Measurements from ENCODE around the gene N4BP2.

The N4BP2 gene

DNA sequence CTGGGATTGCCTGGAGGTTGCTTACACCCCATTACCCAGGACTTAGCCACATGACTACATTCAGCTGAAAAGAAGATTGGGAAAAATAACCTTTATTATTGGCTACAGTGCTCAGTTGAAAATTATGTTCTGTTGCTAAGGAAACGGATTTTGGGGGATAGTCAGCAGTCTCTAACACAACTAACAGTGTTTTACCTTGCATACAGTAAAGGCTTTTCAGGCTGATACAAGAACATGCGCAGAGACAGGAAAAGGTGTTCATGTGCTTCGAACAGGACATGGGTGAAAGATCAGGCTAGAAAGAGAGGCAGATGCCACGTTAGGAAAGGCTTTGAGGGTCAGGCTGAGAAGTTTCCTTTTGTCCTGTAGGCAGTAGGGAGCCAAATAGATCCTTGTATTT lies 125.4 kb downstream of the N4BP2 start:
- no peak for DNase-seq (ENCODE audit: low read depth)
- H3K4me3 ChIP-seq (ENCODE audit: control insufficient read depth, low read depth, low read length) = no peak overlapping the region
- TF ChIP-seq, protein P1, sequence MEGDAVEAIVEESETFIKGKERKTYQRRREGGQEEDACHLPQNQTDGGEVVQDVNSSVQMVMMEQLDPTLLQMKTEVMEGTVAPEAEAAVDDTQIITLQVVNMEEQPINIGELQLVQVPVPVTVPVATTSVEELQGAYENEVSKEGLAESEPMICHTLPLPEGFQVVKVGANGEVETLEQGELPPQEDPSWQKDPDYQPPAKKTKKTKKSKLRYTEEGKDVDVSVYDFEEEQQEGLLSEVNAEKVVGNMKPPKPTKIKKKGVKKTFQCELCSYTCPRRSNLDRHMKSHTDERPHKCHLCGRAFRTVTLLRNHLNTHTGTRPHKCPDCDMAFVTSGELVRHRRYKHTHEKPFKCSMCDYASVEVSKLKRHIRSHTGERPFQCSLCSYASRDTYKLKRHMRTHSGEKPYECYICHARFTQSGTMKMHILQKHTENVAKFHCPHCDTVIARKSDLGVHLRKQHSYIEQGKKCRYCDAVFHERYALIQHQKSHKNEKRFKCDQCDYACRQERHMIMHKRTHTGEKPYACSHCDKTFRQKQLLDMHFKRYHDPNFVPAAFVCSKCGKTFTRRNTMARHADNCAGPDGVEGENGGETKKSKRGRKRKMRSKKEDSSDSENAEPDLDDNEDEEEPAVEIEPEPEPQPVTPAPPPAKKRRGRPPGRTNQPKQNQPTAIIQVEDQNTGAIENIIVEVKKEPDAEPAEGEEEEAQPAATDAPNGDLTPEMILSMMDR (conservative IDR thresholded peaks at IDR 0.05; ENCODE audit: control insufficient read depth, insufficient read depth, low read depth, low read length) = no peak

DNA sequence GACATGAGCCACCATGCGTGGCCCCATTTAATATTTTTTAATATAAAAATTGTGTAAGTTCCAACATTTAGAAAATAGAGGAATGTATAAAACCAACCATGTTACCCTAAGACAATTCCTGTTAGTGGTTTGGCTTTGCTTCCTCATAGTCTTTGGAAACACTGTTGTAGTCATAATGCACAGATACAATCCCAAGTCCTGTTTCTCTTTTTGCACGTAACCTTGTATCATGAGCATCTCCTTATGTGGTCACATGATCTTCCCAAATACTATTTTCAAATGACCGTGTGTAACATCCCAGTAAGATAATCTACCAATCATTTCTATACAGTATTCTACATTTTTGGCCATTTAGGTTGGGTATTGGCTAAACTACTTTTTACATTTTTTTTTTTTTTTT lies 126.3 kb downstream of the N4BP2 start:
- DNase-seq (ENCODE audit: low read depth) = no peak
- no peak overlapping the region for H3K4me3 ChIP-seq (ENCODE audit: control insufficient read depth, low read depth, low read length)
- TF ChIP-seq, protein P1 (conservative IDR thresholded peaks at IDR 0.05; ENCODE audit: control insufficient read depth, insufficient read depth, low read depth, low read length) = no peak

DNA sequence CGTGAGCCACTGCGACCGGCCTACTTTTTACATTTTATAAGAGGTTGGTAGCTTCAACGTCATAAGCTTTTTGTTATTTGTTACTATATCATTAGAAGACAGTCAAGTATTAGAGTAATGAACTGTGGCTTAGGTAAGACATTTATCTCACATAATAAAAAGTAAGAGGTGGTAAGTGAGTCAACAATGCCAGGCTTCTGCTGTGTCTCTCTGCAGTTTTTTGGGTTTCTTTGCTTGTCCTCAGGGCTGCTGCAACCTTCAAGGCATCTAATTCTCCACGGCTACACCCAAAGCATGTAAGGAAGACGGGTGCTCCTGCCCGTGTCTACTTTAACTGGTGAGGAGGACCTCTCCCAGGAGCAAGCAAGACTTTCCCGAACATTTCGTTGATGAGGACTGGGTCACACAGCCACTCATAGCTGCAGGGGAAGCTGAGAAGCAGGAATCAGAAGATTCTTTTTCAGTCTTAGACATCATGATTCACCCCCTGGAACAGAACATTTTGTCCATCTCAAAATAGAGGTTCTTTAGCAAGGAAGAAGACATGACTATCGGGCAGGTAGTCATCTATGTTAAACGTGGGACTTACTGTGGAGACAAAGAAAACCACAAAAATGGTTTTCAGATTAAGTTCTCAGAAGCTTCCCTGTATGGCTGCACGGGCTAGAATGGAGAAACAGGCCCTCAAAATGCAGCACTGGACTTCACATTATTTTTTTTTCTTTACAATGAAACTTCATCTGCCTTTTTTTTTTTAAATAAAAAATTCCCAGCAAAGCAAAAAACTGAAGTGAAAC lies 127.2 kb downstream of the N4BP2 start:
- peak; percentile 95 for DNase-seq (ENCODE audit: low read depth)
- TF ChIP-seq, protein P1 (conservative IDR thresholded peaks at IDR 0.05; ENCODE audit: control insufficient read depth, insufficient read depth, low read depth, low read length) = no peak
- no peak overlapping the region for H3K4me3 ChIP-seq (ENCODE audit: control insufficient read depth, low read depth, low read length)

DNA sequence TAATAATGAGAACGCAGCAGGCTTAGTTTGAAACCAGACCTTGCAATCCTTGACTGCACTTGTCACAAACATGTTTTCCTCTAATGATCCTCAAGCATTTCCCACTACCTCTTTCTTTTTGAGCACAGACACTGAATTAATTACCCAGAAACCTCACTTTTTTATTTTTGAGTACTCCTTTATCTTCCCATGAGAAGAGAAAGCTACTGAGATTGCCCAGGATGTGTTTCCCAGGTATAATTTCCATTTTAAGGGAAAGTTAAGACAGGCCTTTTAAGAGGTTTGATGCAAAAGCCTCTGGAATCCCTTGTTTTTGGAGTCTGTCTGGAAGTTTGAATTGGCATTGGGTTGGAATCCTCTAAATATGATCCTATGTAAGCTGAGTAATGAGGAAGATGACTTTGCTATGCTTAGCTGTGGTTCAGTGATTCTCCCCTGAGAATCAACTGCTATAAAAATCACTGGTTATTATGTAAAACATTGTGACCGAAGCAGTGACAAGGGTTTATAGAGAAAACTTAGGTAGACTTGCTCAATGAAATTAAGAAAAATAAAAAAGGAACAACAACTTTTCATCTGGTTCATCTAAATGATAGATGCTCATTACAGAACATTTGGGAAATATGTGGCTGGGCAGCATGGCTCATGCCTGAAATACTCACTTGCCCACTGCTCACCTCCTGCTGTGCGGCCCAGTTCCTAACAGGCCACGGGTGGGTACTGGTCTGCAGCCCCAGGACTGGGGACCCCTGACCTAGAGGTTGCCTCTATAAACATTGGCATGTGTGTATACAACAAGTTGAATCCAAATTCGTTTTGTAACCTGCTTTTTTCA lies 129.4 kb downstream of the N4BP2 start:
- TF ChIP-seq, protein P1 (conservative IDR thresholded peaks at IDR 0.05; ENCODE audit: control insufficient read depth, insufficient read depth, low read depth, low read length) = no peak
- DNase-seq (ENCODE audit: low read depth) = peak; percentile 90
- no peak overlapping the region for H3K4me3 ChIP-seq (ENCODE audit: control insufficient read depth, low read depth, low read length)

DNA sequence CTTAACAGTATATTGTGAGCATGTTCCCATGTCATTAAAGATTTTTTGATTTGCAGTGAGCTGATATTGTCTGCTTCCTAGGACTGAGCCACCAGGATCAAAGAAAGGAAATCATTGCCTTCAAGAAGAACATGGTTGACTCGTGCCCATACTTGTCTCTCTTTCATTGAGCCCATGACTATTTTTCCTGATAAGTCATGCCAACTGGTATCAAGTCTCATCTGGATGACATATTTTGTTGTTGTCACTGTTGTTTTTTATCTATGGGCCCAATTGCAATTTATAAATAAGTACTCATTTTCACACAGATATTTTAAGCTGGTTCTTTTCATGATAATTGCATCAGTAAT lies 130.0 kb downstream of the N4BP2 start:
- TF ChIP-seq, protein P1 (conservative IDR thresholded peaks at IDR 0.05; ENCODE audit: control insufficient read depth, insufficient read depth, low read depth, low read length) = no peak
- no peak overlapping the region for H3K4me3 ChIP-seq (ENCODE audit: control insufficient read depth, low read depth, low read length)
- peak; percentile 32 for DNase-seq (ENCODE audit: low read depth)

DNA sequence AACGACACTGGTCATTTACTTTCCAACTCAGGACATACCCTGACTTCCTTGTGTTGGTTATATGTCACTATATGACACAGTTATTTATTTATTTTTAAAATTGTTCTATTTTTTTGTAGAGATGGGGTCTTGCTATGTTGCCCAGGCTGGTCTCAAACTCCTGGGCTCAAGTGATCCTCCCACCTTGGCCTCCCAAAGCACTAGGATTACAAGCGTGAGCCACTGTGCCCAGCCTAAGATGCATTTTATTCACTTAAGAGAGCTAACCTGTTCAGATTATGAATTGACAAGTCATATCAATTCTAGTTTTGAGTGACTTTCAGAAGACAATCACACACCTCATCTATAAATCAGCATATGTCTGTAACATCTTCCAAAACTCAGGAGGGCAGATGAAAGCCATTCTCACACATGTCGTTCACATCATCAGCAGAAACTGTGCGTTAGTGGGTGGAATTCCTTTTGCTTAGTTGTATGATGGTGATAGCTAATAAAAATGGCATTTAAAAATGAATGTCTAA lies 130.8 kb downstream of the N4BP2 start:
- no peak overlapping the region for H3K4me3 ChIP-seq (ENCODE audit: control insufficient read depth, low read depth, low read length)
- no peak for DNase-seq (ENCODE audit: low read depth)
- TF ChIP-seq, protein P1 (conservative IDR thresholded peaks at IDR 0.05; ENCODE audit: control insufficient read depth, insufficient read depth, low read depth, low read length) = no peak

Data from fibroblast of mammary gland (primary cell).